ENCODE results near the gene PTAR1. TPM values are rescaled to one million over a fixed set of nuclear protein-coding genes. Genes with fewer than 3 reads are reported as not detected.
"Not testable (repeated sequence)": the region's sequence is repeated elsewhere in the genome, so short reads cannot be mapped to it uniquely, and the experiment has no call there.

PTAR1 gene
- total and polyA plus RNA-seq, 7 donors: 7.2 to 79.6 (median 39.5) TPM

- no peaks in the 10 kb centered on the region for H3K4me1 ChIP-seq
- H3K9me3 ChIP-seq: no peaks in the 10 kb centered on the region
- no peak for DNase-seq
- H3K27me3 ChIP-seq: no peaks in the 10 kb centered on the region
- no peak overlapping the region for H3K4me3 ChIP-seq
- intact Hi-C loops (cut with DNase I): no loop called here
- TF ChIP-seq POLR2A (IDR thresholded peaks at IDR 0.05): no peak
- TF ChIP-seq, protein P1, sequence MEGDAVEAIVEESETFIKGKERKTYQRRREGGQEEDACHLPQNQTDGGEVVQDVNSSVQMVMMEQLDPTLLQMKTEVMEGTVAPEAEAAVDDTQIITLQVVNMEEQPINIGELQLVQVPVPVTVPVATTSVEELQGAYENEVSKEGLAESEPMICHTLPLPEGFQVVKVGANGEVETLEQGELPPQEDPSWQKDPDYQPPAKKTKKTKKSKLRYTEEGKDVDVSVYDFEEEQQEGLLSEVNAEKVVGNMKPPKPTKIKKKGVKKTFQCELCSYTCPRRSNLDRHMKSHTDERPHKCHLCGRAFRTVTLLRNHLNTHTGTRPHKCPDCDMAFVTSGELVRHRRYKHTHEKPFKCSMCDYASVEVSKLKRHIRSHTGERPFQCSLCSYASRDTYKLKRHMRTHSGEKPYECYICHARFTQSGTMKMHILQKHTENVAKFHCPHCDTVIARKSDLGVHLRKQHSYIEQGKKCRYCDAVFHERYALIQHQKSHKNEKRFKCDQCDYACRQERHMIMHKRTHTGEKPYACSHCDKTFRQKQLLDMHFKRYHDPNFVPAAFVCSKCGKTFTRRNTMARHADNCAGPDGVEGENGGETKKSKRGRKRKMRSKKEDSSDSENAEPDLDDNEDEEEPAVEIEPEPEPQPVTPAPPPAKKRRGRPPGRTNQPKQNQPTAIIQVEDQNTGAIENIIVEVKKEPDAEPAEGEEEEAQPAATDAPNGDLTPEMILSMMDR (IDR thresholded peaks at IDR 0.05): no peak
- no peak for TF ChIP-seq EP300 (IDR thresholded peaks at IDR 0.05)
- TF ChIP-seq POLR2AphosphoS5 (IDR thresholded peaks at IDR 0.05): no peak
- no peaks in the 10 kb centered on the region for H3K36me3 ChIP-seq
- H3K27ac ChIP-seq: no peak overlapping the region
These were observed 25.9 kb upstream of the PTAR1 start for GRCh38 chr9:69785757-69786156.

DNA sequence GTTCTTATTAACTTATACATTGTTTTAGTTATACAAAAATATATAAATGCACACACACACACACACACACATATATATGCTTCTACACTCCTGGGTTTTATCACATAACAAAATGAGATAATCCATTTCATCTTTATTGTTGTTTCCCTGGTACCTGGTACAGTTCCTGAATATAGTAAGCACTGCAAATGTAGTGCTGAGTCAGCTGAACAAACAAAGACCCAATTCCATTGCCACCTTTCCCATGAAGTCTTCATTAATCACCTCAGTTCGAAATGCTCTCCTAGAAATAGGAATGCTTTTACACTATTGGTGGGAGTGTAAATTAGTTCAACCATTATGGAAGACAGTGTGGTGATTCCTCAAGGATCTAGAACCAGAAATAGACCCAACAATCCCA lies 13.4 kb upstream of the PTAR1 start:
- intact Hi-C loops (cut with DNase I): no loop called here
- TF ChIP-seq, protein P1 (IDR thresholded peaks at IDR 0.05): no peak
- TF ChIP-seq POLR2A (IDR thresholded peaks at IDR 0.05): no peak
- TF ChIP-seq EP300 (IDR thresholded peaks at IDR 0.05): no peak
- TF ChIP-seq POLR2AphosphoS5 (IDR thresholded peaks at IDR 0.05): no peak
- DNase-seq: no peak
- no peak overlapping the region for H3K27ac ChIP-seq
- 76 to 79% methylated on average over 1 of the region's 1 CpG for WGBS, 2 donors
- H3K9me3 ChIP-seq: no peaks in the 10 kb centered on the region
- H3K27me3 ChIP-seq: no peaks in the 10 kb centered on the region
- no peaks in the 10 kb centered on the region for H3K4me1 ChIP-seq
- no peak overlapping the region for H3K4me3 ChIP-seq
- H3K36me3 ChIP-seq: no peaks in the 10 kb centered on the region

GRCh38 chr9:69771775-69772418 lies 12.1 kb upstream of the PTAR1 start:
- Histone ChIP-seq H3K4me3 (no peak overlapping the region), H3K27ac (no peak overlapping the region), H3K9me3 (no peaks in the 10 kb centered on the region), H3K36me3 (no peaks in the 10 kb centered on the region), H3K27me3 (no peaks in the 10 kb centered on the region), H3K4me1 (no peaks in the 10 kb centered on the region)
- intact Hi-C loops (cut with DNase I): no loop called here
- WGBS, 2 donors: 81 to 83% methylated on average over 4 of the region's 4 CpGs
- no peak for DNase-seq
- TF ChIP-seq POLR2A (IDR thresholded peaks at IDR 0.05): no peak
- no peak for TF ChIP-seq EP300 (IDR thresholded peaks at IDR 0.05)

DNA sequence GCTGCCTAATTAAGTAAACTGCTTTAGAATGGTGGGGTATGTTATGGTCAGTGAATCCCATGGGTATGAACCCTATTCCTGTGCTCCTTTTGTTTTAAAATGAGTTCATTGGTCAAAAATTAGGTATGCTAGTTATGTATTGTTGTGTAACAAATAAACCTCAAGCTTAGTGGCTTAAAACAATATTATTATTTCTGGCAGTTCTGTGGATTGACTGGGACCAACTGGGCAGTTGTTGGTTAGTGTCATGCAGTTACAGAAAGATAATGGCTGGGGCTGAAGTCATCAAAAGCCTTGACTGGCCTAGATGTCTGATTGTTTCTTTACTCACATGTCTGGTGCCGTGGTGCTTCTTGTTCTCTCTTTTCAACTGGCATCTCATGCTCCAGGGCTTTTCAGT lies 8.9 kb upstream of the PTAR1 start:
- Histone ChIP-seq H3K27ac (no peak overlapping the region), H3K36me3 (no peaks in the 10 kb centered on the region), H3K4me3 (no peak overlapping the region), H3K27me3 (no peaks in the 10 kb centered on the region), H3K4me1 (no peaks in the 10 kb centered on the region), H3K9me3 (no peaks in the 10 kb centered on the region)
- 87 to 91% methylated on average over 1 of the region's 1 CpG for WGBS, 2 donors
- no peak for TF ChIP-seq POLR2AphosphoS5 (IDR thresholded peaks at IDR 0.05)
- intact Hi-C loops (cut with DNase I): no loop called here
- DNase-seq: no peak

- intact Hi-C loops (cut with DNase I): no loop called here
- DNase-seq: no peak
- H3K36me3 ChIP-seq: no peaks in the 10 kb centered on the region
- TF ChIP-seq POLR2AphosphoS5 (IDR thresholded peaks at IDR 0.05): no peak
- TF ChIP-seq POLR2A (IDR thresholded peaks at IDR 0.05): no peak
- TF ChIP-seq, protein P1 (IDR thresholded peaks at IDR 0.05): no peak
- TF ChIP-seq EP300 (IDR thresholded peaks at IDR 0.05): no peak
- WGBS, 2 donors: 80 to 88% methylated on average over 1 of the region's 1 CpG
- no peaks in the 10 kb centered on the region for H3K4me1 ChIP-seq
- no peaks in the 10 kb centered on the region for H3K9me3 ChIP-seq
- no peak overlapping the region for H3K27ac ChIP-seq
- H3K4me3 ChIP-seq: no peak overlapping the region
- no peaks in the 10 kb centered on the region for H3K27me3 ChIP-seq
These were observed 8.3 kb upstream of the PTAR1 start for GRCh38 chr9:69768101-69768500.

DNA sequence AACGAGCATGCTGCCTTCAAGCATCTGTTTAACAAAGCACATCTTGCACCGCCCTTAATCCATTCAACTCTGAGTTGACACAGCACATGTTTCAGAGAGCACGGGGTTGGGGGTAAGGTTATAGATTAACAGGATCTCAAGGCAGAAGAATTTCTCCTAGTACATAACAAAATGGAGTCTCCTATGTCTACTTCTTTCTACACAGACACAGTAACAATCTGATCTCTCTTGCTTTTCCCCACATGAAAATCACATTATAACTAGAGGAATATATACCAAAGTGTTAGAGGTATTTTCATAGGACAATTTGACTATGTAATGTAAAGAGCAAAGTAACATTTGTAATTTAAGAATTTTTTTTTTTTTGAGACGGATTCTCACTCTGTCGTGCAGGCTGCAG lies 4.1 kb upstream of the PTAR1 start:
- H3K4me3 ChIP-seq, DNase-seq, H3K27ac ChIP-seq, H3K36me3 ChIP-seq, H3K27me3 ChIP-seq, H3K9me3 ChIP-seq, H3K4me1 ChIP-seq: not testable (repeated sequence)
- intact Hi-C loops (cut with DNase I): loop anchor here (5.0 kb wide), 1 partner anchor 388 kb away; no protein-coding TSS in a partner anchor
- WGBS, 2 donors: 53 to 69% methylated on average over 4 of the region's 5 CpGs
